OCI-LY7 (cell line): ENCODE data around the gene GIPC1. TPM values are rescaled to one million over a fixed set of nuclear protein-coding genes. Genes with fewer than 3 reads are reported as not detected.

ENCODE experiments used
- BruUV-seq: library from RNA; stranded (reverse); fragments of 400-500 nt; replicated peaks from 2 replicates; lab custom pipeline; 2021; lab: Mats Ljungman, UMichigan
- CTCF ChIA-PET: fragments of 300-600 bp; sonication (Branson Sonifier 250); formaldehyde crosslinking; loops from one replicate; lab custom pipeline; 2022; ENCODE audit warnings: antibody characterized with exemption; ENCODE audit not compliant: unreplicated experiment; lab: Charles Lee
- POLR2A ChIA-PET: fragments of 300-600 bp; sonication (Branson Sonifier 250); formaldehyde crosslinking; loops from one replicate; lab custom pipeline; 2022; ENCODE audit warnings: antibody characterized with exemption; lab: Charles Lee
- DNase-seq: peaks from one replicate; pipeline ENCODE4 v3.0.0-alpha.2; 2015; ENCODE audit warnings: low spot score
- H2AFZ ChIP-seq: fragments of 200-600 bp; sonication (generic), shearing (Covaris generic); 2 replicates; pipeline ENCODE4 v1.6.1; 2014; ENCODE audit warnings: mild to moderate bottlenecking, antibody characterized with exemption, low read length, moderate library complexity
- H3K27ac ChIP-seq: fragments of 200-600 bp; sonication (generic); 2 replicates; pipeline ENCODE4 v1.5.1; 2014; ENCODE audit warnings: mixed run types, low read depth, mild to moderate bottlenecking, moderate library complexity, low read length, inconsistent platforms; ENCODE audit not compliant: poor library complexity, severe bottlenecking
- H3K36me3 ChIP-seq: fragments of 200-600 bp; sonication (generic); 2 replicates; pipeline ENCODE4 v1.6.1; 2014; ENCODE audit warnings: mild to moderate bottlenecking, antibody characterized with exemption, low read length, moderate library complexity, mixed read lengths; ENCODE audit not compliant: insufficient read depth
- H3K4me1 ChIP-seq: fragments of 200-600 bp; sonication (generic); 2 replicates; pipeline ENCODE4 v1.5.1; 2014; ENCODE audit warnings: mild to moderate bottlenecking, low read length; ENCODE audit not compliant: insufficient read depth, poor library complexity, severe bottlenecking
- H3K4me2 ChIP-seq: fragments of 200-600 bp; sonication (generic); 2 replicates; pipeline ENCODE4 v1.6.1; 2014; ENCODE audit warnings: mild to moderate bottlenecking, low read length
- H3K4me3 ChIP-seq: fragments of 200-600 bp; sonication (generic); 2 replicates; pipeline ENCODE4 v1.5.1; 2014; ENCODE audit warnings: mild to moderate bottlenecking, low read depth, low read length; ENCODE audit not compliant: poor library complexity, severe bottlenecking
- H3K79me2 ChIP-seq: fragments of 200-600 bp; sonication (generic); 2 replicates; pipeline ENCODE4 v1.6.1; 2016; ENCODE audit warnings: low read depth, mild to moderate bottlenecking, low read length, moderate library complexity, mixed read lengths; ENCODE audit not compliant: insufficient read depth
- H3K9me2 ChIP-seq: fragments of 200-600 bp; sonication (generic); 2 replicates; pipeline ENCODE4 v1.6.1; 2016; ENCODE audit warnings: mild to moderate bottlenecking, low read length, mixed read lengths; ENCODE audit not compliant: insufficient read depth
- H3K9me3 ChIP-seq: fragments of 200-600 bp; sonication (generic); 2 replicates; pipeline ENCODE4 v1.6.1; 2014; ENCODE audit warnings: mild to moderate bottlenecking, mixed run types, low read length, mixed read lengths
- H4K20me1 ChIP-seq: fragments of 200-600 bp; sonication (generic); 2 replicates; pipeline ENCODE4 v1.6.1; 2014; ENCODE audit warnings: mild to moderate bottlenecking, antibody characterized with exemption, low read length, moderate library complexity, mixed read lengths; ENCODE audit not compliant: insufficient read depth
- CTCF ChIP-seq: fragments of 200-600 bp; sonication (generic); conservative IDR thresholded peaks from 2 replicates; pipeline ENCODE4 v1.5.1; 2014; ENCODE audit warnings: mild to moderate bottlenecking, antibody characterized with exemption, low read length, moderate library complexity, mixed read lengths
- EZH2phosphoT487 ChIP-seq: fragments of 200-600 bp; sonication (generic); IDR thresholded peaks from 2 replicates; pipeline ENCODE4 v1.6.1; 2018; ENCODE audit warnings: low read depth, borderline replicate concordance, mild to moderate bottlenecking, mixed run types, antibody characterized with exemption, low read length, moderate library complexity, mixed read lengths
- intact Hi-C: fragments of 100-400 bp; cut with micrococcal nuclease; formaldehyde crosslinking; loops from one replicate; pipeline ENCODE4 v1.10.0; 2022; ENCODE audit not compliant: unreplicated experiment
- total RNA-seq, 2 experiments: library from RNA; depleted of rRNA in 1 of 2; stranded (reverse); fragments of >200 nt in 1 of 2; shearing (Covaris generic) in 1 of 2; gene quantifications; 2 replicates each; pipeline ENCODE4 v1.2.3, GENCODE V29; 2014 to 2022

GIPC1 gene
- total RNA-seq, 2 experiments from 2014 or later = 18.5 to 38.3 TPM

- H2AFZ ChIP-seq = no peak overlapping the region
- BruUV-seq = no TSS peak
- H3K36me3 ChIP-seq = no peaks in the 10 kb centered on the region
- no peak overlapping the region for H3K4me3 ChIP-seq
- no peaks in the 10 kb centered on the region for H4K20me1 ChIP-seq
- ChIA-PET CTCF (no interaction called here), POLR2A (interaction anchor here (1.1 kb wide), 1 partner anchor 16 kb away, joined by 4 read pairs; no protein-coding TSS in a partner anchor)
- intact Hi-C loops = no loop called here
- TF ChIP-seq EZH2phosphoT487 = no peak
- no peak for TF ChIP-seq CTCF
- no peaks in the 10 kb centered on the region for H3K9me2 ChIP-seq
- H3K9me3 ChIP-seq = no peaks in the 10 kb centered on the region
- DNase-seq = no peak
- H3K27ac ChIP-seq = no peak overlapping the region
- H3K4me2 ChIP-seq = no peak overlapping the region
- H3K4me1 ChIP-seq = peaks cover 21% of the 10 kb centered on the region
- no peaks in the 10 kb centered on the region for H3K79me2 ChIP-seq
Measured at GRCh38 chr19:14503285-14503684, 7.4 kb upstream of the GIPC1 start.

GRCh38 chr19:14502334-14503092 lies 6.6 kb upstream of the GIPC1 start:
- intact Hi-C loops = no loop called here
- POLR2A ChIA-PET = no interaction called here
- H3K4me3 ChIP-seq = no peak overlapping the region
- no peak overlapping the region for H2AFZ ChIP-seq
- H3K4me1 ChIP-seq = peaks cover 21% of the 10 kb centered on the region
- H3K79me2 ChIP-seq = no peaks in the 10 kb centered on the region
- BruUV-seq = no TSS peak
- TF ChIP-seq CTCF (no peak), EZH2phosphoT487 (no peak)
- no peaks in the 10 kb centered on the region for H3K9me2 ChIP-seq
- CTCF ChIA-PET = interaction anchor here (0.6 kb wide), 1 partner anchor 59 kb away, joined by 3 read pairs; no protein-coding TSS in a partner anchor
- DNase-seq = no peak
- no peaks in the 10 kb centered on the region for H4K20me1 ChIP-seq
- H3K36me3 ChIP-seq = no peaks in the 10 kb centered on the region
- H3K4me2 ChIP-seq = no peak overlapping the region
- no peak overlapping the region for H3K27ac ChIP-seq
- H3K9me3 ChIP-seq = no peaks in the 10 kb centered on the region
